NCI-H1092 treated with DMSO at 0.1 percent for 48 hours (cell line): ENCODE results near the gene ADRB2.

Experiments used
- DNase-seq: peaks from one replicate; lab custom pipeline; 2025; lab: John Stamatoyannopoulos, UW

ADRB2 gene

GRCh38 chr5:148805326-148806290 is 20.8 kb upstream of the ADRB2 start:
- DNase-seq = no peak

GRCh38 chr5:148806520-148806931 is 19.9 kb upstream of the ADRB2 start:
- DNase-seq = no peak

DNA sequence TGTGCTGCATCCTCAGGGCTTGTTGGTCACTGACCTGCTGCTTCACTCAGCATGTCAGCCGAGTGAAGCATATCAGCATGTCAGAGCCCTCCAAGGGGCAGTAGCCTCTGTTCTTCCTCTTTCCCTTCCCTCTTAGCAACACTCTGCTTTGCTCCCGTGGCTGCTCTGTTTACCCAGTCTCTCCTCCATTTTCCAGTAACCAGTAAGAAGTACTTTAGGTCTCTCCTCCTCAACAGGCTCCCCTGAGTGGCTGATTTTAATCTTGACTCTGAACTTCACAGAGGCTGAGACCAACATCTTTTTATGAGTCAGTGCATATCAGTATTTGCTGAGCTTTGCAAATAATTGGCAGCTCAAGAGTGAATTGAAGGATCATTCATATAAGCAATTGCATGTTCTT is 18.6 kb upstream of the ADRB2 start:
- no peak for DNase-seq

GRCh38 chr5:148808864-148809642 is 17.4 kb upstream of the ADRB2 start:
- no peak for DNase-seq

- no peak for DNase-seq
These were observed 16.5 kb upstream of the ADRB2 start for GRCh38 chr5:148809781-148810524.

- no peak for DNase-seq
These were observed 15.6 kb upstream of the ADRB2 start for GRCh38 chr5:148810823-148811222.

GRCh38 chr5:148811756-148812155 is 14.7 kb upstream of the ADRB2 start:
- no peak for DNase-seq

- no peak for DNase-seq
These were observed 11.3 kb upstream of the ADRB2 start for GRCh38 chr5:148815086-148815485.

DNA sequence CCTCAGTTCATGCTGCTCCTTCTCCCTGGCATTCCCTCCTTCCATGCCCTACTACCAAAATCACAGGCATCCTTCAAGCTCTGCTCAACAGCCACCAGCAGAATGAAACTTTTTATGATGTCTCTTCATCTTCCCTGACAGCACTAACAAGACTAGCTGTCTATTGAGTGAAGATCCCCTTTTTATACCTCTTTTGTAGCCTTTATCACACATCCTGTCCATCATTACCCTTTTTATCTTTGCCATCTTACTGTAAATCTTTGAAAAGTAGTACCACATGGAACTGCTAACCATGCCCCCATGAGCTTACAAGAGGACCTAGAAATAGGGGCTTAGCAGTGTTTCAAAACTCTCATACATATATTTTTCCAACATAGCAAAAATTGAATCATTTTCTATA is 10.8 kb upstream of the ADRB2 start:
- DNase-seq = no peak

DNA sequence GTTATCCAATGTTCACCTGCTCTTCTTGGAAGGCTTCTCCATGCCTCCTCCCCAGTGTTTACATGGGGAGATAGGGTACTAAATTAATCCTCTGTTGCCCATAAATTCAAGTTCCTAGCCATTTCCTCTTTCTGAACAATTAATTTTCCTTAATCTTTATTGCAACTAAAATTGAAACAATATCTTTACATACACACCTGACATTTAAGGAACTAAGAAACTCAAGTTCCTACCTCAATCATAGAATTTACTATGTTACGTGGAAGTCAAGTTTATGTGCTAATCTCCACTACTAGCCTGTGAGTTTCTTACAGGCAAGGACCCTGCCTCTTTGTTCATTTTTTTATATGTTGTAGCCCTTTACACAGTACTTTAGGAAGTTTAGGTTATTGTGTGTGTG is 10.1 kb upstream of the ADRB2 start:
- DNase-seq = no peak

- no peak for DNase-seq
These were observed 9.6 kb upstream of the ADRB2 start for GRCh38 chr5:148816782-148817181.

DNA sequence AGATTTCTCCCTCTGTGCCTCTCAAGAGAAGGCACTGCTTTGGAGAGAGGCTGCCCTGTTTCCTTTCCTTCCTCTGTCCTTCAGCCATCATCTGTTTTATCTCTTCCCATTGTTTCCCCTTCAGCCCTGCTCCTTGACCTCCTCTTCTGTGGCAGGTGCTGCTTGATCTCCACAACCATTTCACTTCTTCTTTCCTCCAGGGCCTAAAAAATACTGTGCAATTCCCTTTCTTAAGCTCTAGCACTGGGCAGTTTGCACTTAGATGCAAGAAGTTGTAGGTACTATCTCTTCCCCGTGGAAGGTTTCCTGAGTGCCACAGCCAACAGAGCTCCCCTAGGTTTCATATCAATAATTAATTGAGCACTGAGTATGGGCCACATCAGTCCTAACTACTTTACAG is 8.8 kb upstream of the ADRB2 start:
- DNase-seq = no peak

GRCh38 chr5:148820461-148821395 is 5.7 kb upstream of the ADRB2 start:
- peak; percentile 9 for DNase-seq

- DNase-seq = no peak
These were observed 2.5 kb upstream of the ADRB2 start for GRCh38 chr5:148823871-148824270.

- no peak for DNase-seq
These were observed 727 bp upstream of the ADRB2 start for GRCh38 chr5:148825716-148826052.

DNA sequence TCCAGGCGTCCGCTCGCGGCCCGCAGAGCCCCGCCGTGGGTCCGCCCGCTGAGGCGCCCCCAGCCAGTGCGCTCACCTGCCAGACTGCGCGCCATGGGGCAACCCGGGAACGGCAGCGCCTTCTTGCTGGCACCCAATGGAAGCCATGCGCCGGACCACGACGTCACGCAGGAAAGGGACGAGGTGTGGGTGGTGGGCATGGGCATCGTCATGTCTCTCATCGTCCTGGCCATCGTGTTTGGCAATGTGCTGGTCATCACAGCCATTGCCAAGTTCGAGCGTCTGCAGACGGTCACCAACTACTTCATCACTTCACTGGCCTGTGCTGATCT is 294 bp downstream of the ADRB2 start:
- DNase-seq = no peak

DNA sequence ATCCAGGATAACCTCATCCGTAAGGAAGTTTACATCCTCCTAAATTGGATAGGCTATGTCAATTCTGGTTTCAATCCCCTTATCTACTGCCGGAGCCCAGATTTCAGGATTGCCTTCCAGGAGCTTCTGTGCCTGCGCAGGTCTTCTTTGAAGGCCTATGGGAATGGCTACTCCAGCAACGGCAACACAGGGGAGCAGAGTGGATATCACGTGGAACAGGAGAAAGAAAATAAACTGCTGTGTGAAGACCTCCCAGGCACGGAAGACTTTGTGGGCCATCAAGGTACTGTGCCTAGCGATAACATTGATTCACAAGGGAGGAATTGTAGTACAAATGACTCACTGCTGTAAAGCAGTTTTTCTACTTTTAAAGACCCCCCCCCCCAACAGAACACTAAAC is 1.3 kb downstream of the ADRB2 start:
- DNase-seq = no peak

DNA sequence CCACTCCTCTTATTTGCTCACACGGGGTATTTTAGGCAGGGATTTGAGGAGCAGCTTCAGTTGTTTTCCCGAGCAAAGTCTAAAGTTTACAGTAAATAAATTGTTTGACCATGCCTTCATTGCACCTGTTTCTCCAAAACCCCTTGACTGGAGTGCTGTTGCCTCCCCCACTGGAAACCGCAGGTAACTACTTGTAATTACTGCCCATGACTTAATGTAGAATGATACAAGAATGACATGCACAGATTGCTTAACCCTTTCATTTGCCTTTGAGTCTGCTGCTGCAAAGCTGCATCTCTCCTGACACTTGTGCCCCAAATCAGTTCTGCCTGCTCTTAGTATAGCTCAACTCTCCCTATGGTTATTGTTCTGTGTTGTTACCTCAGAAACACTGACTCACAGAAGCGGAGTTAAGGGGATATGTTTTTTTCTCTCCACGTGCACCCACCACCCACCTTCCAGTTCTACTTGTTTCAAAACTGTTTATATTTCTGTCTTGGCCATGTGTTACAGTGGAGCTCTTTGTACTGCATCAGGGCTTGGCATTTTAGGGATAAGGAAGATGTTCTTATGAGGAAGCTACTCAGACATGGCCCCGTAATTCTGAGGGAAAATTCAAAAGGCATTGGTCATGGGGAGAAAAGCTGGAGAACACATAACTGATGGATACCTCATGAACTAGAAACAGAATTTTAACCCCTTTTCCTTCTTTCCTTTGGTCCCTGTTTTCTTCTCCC is 2.3 kb downstream of the ADRB2 start:
- no peak for DNase-seq

DNA sequence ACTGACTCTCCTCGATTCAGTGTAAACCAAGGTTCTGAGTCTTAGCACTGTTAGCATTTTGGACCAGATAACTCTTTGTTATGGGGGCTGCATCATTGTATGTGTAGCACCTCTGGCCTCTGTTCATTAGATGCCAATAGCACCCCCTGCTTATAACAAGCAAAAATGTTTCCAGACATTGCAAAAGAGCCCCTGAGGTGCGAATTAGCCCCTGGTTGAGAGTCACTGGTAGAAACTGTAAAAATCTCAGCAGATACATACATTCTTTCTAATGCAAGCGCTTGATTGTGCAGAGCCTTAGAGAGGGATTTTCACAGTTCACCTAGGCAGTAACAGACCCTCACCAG is 2.8 kb downstream of the ADRB2 start:
- no peak for DNase-seq

DNA sequence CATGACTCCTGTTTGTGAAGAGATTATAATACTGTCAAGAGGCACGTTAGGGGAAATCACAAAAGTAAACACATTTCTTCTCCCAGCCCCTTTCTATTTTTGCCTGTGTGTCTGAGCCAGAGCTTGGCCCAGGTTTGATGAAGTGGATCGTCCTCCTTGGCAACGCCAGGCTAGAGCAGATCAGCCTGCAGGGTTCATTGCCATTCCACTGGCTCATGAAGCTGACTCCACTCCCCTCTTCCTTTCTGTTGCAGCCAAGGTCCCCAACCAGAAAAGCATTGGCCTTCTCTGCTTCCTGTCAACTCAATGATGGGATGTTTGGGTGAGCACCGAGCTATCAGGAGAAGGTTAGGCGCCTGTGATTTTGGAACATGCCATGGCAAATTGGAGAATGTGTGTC is 3.3 kb downstream of the ADRB2 start:
- no peak for DNase-seq

DNA sequence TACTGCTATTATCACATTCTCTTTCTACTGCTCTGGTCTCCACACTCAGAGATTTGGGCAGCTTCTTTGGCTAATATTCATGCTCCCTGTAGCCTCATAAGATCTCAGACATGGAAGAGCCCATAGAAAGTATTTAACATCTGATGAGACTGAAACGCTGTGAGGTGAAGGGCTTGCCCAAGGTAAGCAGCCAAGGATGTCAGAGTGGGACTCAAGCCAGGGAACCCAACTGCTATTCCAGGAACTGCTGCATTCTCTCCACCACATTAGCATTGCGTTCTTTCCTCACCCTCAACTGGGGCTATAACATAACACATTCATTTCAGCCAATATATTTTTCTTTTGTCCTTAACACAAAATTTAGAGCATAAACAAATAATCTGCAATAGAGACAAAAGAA is 3.8 kb downstream of the ADRB2 start:
- DNase-seq = no peak
